ENCODE data around the gene ZNF135.

Gene ZNF135

DNA sequence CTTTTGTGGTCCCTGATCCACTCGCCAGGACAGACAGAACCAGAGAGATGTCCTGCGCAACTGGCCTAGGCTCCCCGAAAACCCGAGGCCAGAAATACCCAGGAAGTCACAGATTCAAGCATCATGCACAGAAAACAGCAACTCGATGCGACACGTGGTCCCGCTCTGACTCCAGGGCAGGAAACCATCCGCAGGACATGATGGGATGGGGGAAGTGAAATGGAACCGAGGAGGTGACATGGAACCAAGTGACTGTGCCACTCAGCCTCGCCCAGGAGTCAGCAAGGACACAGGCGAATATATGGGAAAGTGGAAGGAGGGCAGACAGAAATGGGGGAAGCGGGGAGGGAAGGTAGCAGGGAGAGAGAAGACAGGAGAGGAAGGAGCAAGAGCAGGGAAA is 37.8 kb downstream of the ZNF135 start:
- no peak for DNase-seq

GRCh38 chr19:58097349-58097748 is 38.3 kb downstream of the ZNF135 start:
- DNase-seq, result no peak

DNA sequence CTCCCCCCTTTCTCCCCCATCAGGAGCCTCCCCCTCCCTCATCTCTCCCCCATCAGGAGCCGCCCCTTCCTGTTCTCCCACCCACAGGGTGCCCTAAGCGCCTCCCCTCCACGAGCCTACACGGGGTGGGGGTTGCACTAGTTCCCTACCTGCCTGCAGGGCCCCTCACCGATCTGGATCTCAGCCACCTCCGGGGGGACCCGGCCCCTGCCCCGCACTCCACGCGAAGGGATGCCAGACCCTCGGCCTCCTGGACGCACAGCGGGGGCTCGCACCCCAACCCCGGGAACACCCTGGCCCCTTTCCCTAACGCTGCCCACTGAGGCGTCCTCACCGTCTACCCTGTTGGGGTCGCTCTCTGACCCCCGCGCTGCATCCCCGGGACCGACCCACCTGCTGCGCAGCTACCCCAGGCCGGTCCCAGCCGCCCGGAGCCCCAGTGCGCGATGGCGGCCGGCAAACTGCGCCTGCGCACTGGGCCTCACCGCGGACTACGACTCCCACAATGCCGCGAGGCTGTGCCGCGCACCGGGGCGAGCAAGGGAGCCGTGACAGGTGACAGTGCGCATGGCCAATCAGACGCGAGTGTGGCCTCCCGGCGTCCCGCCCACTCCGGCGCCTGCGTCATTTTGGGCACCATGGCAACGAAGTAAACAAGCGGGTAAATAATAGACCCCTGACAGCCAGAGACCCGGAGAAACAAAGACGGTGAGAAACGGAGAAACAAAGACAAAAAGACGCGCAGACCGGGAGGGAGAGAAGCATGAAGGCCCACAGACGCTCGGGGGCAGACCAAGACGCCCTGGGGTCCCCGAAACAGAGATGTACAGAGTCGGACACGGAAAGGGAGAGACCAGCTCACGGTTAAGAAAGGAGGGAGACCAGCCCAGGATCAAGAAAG is 38.9 kb downstream of the ZNF135 start, which contains the start of gene ZSCAN18:
ZSCAN18 (minus strand) TSS at position 451 of the 901 bp plus-strand sequence. CDS start 7,964 bp downstream, outside the sequence.
- DNase-seq, result peak; percentile 90

- DNase-seq, result no peak
Observed at GRCh38 chr19:58098682-58098998, 39.6 kb downstream of the ZNF135 start.

DNA sequence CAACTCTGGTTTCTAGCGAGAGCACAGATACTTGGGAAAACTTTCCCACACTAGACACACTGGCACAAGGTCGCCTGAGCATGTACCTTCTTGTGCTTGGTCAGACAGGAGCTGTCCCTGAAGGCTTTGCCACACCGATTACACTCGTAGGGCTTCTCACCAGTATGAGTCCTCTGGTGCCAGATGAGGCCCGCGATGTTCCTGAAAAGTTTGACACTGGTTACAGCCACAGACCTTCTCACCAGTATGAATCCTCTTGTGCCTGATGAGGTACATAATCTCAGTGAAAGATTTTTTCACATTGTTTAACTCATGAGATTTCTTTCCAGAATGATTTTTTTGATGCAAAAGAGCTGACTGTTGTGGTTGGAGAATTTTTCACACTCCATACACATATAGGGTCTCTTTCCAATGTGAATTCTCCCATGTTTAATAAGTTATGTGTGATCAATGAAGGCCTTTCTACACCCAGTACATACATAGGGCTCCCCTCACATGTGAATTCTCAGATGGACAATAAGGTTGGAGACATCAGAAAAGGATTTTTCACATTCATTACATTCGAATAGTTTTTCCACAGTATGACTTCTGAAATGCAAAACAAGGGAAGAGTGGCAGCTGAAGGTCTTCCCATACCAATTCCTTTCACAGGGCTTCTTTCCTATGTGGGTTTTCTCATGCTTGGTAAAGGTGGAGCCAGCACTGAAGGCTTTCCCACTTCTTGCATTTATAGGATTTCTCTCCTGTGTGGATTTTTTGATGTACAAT is 48.9 kb downstream of the ZNF135 start:
- DNase-seq, result no peak

DNA sequence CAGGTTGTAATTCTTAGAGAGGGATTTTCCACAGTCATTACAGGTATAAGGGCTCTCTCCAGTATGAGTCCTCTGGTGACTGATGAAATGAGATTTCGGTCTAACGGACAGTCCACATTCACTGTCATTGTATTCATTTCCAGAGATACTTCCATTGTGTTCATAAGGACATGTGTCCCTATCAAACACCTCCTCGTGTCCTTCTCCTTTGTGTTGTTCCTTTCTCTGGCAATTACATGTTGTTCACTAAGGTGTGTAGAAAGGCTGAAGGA is 49.4 kb downstream of the ZNF135 start:
- no peak for DNase-seq

DNA sequence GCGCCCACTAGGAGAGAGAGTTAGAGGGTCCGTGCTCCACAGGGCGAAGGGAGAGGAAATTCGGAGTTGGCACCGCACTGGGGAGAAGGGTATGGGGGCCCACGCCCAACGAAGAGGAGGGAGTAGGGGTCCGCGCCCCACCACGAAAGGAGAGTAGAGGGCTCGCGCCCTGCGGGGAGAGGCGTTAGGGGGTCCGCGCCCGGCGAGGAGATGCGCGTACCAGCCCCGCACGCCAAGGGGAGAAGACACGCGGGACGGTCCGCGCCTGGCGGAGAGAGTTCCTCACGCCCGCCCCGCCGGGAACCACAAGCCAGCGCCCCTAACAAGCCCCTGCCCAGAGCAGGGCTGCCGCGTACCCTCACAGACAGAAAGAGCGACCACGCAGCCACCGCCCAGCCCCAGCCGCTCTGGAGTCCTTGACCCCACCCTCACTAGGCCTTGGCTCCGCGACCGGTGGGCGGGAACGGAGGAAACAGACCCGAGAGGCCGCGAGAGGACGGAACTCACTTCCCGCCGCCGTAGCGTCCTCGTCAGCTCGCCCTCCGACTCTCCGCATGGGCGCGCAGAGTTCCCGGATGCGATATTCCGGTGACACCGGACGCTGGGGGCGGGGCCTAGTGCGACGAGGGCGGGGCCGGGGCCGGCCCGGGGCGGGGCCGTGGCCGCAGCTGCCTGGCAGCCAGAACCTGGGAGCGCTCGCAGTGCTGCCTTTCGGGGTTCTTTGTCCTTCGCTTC is 58.9 kb downstream of the ZNF135 start:
- DNase-seq, result no peak

DNA sequence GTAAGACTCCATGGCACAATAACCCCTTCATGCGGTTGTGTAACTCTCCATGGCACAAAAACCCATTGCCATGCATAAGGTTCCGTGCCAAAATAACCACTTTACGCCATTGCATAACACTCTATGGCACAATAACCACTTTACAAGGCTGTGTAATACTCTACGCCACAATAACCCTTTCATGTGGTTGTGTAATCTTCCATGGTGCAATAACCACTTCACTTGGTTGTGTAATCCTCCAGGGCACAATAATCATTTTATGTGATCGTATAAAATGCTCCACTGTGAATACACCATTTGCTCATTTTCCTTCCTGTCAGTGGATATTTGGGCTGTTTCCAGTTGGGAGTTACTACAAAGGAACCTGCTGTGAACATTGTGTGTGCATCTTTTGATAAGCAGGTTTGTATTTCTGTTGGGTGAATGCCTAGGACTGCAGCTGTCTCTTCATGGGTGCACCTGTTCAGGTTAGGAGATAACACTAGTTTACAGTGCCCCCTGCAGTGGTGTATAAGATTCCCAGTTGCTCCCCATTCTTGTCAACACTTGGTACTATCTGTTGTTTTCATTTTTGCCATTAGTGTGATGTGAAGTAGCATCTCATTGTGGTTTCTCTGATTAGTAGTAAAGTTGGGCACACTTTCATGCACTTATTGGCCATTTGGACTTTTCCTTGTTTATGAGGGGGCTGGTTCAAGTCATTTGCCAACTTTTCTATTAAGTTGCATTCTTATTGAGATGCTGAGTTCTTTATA is 60.1 kb downstream of the ZNF135 start:
- no peak for DNase-seq
